ENCODE data around the gene ID1.

Gene ID1

DNA sequence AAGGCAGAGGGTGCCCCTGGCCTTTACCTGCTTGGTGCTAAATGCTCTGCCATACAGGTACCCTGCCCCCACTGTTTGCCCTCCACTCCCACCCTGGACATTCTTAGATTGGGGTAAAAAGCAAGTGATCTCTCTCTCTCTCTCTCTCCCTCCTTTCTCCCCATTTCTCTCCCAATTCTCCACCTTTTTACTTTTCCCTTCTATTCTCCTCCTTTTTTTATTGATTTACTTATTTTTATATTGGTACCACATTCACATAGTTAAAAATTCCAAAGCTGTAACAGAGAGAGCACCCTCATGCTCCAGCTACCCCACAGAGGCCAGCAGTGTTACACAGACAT lies 37.7 kb upstream of the ID1 start:
- Histone ChIP-seq H3K4me2 (ENCODE audit: low read length) (peak overlapping the region; percentile 71), H3F3A (ENCODE audit: control insufficient read depth, insufficient read depth) (peaks cover 32% of the 10 kb centered on the region), H3K27ac (ENCODE audit: low read depth, low read length) (peak overlapping the region; percentile 86), H3K4me3 (ENCODE audit: low read length) (peak overlapping the region; percentile 48), H3K9me2 (replicated peaks; ENCODE audit: control insufficient read depth, low read length) (no peaks in the 10 kb centered on the region), H3K79me2 (ENCODE audit: control insufficient read depth, low read length) (no peaks in the 10 kb centered on the region), H3K9me3 (ENCODE audit: control insufficient read depth, insufficient read depth, low read length) (no peaks in the 10 kb centered on the region), H3K36me3 (ENCODE audit: control insufficient read depth, low read length) (peaks cover 60% of the 10 kb centered on the region), H3K27me3 (ENCODE audit: control insufficient read depth, low read length) (no peaks in the 10 kb centered on the region), H4K20me1 (ENCODE audit: control insufficient read depth, insufficient read depth, low read depth, low read length) (no peaks in the 10 kb centered on the region), H3K4me1 (ENCODE audit: control insufficient read depth, low read length) (peaks cover 83% of the 10 kb centered on the region)
- no peak for TF ChIP-seq EZH2phosphoT487 (IDR thresholded peaks at IDR 0.05; ENCODE audit: borderline replicate concordance, low read length)
- TF ChIP-seq, protein P1, sequence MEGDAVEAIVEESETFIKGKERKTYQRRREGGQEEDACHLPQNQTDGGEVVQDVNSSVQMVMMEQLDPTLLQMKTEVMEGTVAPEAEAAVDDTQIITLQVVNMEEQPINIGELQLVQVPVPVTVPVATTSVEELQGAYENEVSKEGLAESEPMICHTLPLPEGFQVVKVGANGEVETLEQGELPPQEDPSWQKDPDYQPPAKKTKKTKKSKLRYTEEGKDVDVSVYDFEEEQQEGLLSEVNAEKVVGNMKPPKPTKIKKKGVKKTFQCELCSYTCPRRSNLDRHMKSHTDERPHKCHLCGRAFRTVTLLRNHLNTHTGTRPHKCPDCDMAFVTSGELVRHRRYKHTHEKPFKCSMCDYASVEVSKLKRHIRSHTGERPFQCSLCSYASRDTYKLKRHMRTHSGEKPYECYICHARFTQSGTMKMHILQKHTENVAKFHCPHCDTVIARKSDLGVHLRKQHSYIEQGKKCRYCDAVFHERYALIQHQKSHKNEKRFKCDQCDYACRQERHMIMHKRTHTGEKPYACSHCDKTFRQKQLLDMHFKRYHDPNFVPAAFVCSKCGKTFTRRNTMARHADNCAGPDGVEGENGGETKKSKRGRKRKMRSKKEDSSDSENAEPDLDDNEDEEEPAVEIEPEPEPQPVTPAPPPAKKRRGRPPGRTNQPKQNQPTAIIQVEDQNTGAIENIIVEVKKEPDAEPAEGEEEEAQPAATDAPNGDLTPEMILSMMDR (IDR thresholded peaks at IDR 0.05; ENCODE audit: low read depth, low read length, poor library complexity, severe bottlenecking): no peak

DNA sequence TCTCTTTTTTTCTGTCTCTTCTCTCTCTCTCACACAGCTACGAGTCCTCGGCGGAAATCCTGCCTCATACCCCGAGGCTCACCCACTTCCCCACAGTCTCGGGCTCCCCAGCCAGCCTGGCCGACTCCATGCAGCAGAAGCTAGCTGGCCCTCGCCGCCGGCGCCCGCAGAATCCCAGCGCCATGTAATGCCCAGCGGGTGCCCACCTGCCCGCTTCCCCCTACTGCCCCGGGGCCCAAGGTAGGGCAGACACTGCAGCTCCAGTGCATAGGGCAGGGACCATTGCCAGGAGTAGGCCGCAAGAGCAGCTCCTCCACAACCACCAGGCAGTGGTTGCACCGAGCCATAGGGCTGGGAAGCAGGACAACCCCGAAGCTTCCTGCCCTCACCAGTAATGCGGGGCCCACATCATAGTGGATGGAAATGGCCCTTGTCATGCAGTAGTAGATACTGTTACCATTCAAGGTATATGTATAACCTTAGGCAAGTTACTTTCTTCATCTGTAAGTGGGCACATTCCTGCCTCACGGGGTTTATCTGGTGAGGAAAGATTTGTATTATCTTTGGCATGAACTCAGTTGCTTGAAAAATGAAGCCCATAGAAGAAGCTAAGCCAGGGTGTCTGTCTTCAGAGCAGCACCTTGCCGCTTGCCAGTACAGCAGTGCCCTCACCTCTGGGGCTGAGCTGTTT lies 36.9 kb upstream of the ID1 start:
- Histone ChIP-seq H3K27me3 (ENCODE audit: control insufficient read depth, low read length) (no peaks in the 10 kb centered on the region), H3K9me2 (replicated peaks; ENCODE audit: control insufficient read depth, low read length) (no peaks in the 10 kb centered on the region), H3K79me2 (ENCODE audit: control insufficient read depth, low read length) (no peaks in the 10 kb centered on the region), H3K9me3 (ENCODE audit: control insufficient read depth, insufficient read depth, low read length) (no peaks in the 10 kb centered on the region), H3K4me3 (ENCODE audit: low read length) (no peak overlapping the region), H3F3A (ENCODE audit: control insufficient read depth, insufficient read depth) (peaks cover 28% of the 10 kb centered on the region), H3K4me2 (ENCODE audit: low read length) (peak overlapping the region; percentile 71), H3K36me3 (ENCODE audit: control insufficient read depth, low read length) (peaks cover 53% of the 10 kb centered on the region), H4K20me1 (ENCODE audit: control insufficient read depth, insufficient read depth, low read depth, low read length) (no peaks in the 10 kb centered on the region), H3K4me1 (ENCODE audit: control insufficient read depth, low read length) (peaks cover 81% of the 10 kb centered on the region), H3K27ac (ENCODE audit: low read depth, low read length) (peak overlapping the region; percentile 86)
- TF ChIP-seq, protein P1 (IDR thresholded peaks at IDR 0.05; ENCODE audit: low read depth, low read length, poor library complexity, severe bottlenecking): no peak

GRCh38 chr20:31568773-31569162 lies 36.3 kb upstream of the ID1 start:
- no peak for TF ChIP-seq EZH2phosphoT487 (IDR thresholded peaks at IDR 0.05; ENCODE audit: borderline replicate concordance, low read length)
- TF ChIP-seq, protein P1 (IDR thresholded peaks at IDR 0.05; ENCODE audit: low read depth, low read length, poor library complexity, severe bottlenecking): no peak
- H3K9me3 ChIP-seq (ENCODE audit: control insufficient read depth, insufficient read depth, low read length): no peaks in the 10 kb centered on the region
- peaks cover 79% of the 10 kb centered on the region for H3K4me1 ChIP-seq (ENCODE audit: control insufficient read depth, low read length)
- no peak overlapping the region for H3K4me3 ChIP-seq (ENCODE audit: low read length)
- no peaks in the 10 kb centered on the region for H4K20me1 ChIP-seq (ENCODE audit: control insufficient read depth, insufficient read depth, low read depth, low read length)
- H3K9me2 ChIP-seq (replicated peaks; ENCODE audit: control insufficient read depth, low read length): no peaks in the 10 kb centered on the region
- H3K27ac ChIP-seq (ENCODE audit: low read depth, low read length): peak overlapping the region; percentile 86
- H3F3A ChIP-seq (ENCODE audit: control insufficient read depth, insufficient read depth): peaks cover 28% of the 10 kb centered on the region
- H3K36me3 ChIP-seq (ENCODE audit: control insufficient read depth, low read length): peaks cover 47% of the 10 kb centered on the region
- 0 out of 2 replicates have a peak, but pooled peaks cover 2% of the 10 kb centered on the region for H3K79me2 ChIP-seq (ENCODE audit: control insufficient read depth, low read length)
- H3K27me3 ChIP-seq (ENCODE audit: control insufficient read depth, low read length): no peaks in the 10 kb centered on the region
- H3K4me2 ChIP-seq (ENCODE audit: low read length): peak overlapping the region; percentile 71

Measured in DOHH2 (cell line).